Chondrocyte (in vitro differentiated cells): ENCODE results near the gene RNU6-1. TPM values are rescaled to one million over a fixed set of nuclear protein-coding genes. Genes with fewer than 3 reads are reported as not detected.

Experiments used
- DNase-seq: peaks from one replicate; pipeline ENCODE4 v3.0.0; 2021; ENCODE audit warnings: mixed read lengths, low spot score
- H3K27ac Mint-ChIP-seq: one replicate; pipeline ENCODE4 v1.8.0; 2021; ENCODE audit warnings: mild to moderate bottlenecking, moderate library complexity, mixed read lengths; ENCODE audit not compliant: unreplicated experiment
- H3K27me3 Mint-ChIP-seq: 2 replicates; pipeline ENCODE4 v1.8.0; 2021; ENCODE audit warnings: low read depth, mixed read lengths
- H3K36me3 Mint-ChIP-seq: 2 replicates; pipeline ENCODE4 v1.8.0; 2021; ENCODE audit warnings: low read depth, mixed read lengths
- H3K4me1 Mint-ChIP-seq: 2 replicates; pipeline ENCODE4 v1.8.0; 2021; ENCODE audit warnings: low read depth, mild to moderate bottlenecking, mixed read lengths
- H3K4me3 Mint-ChIP-seq: one replicate; pipeline ENCODE4 v1.8.0; 2021; ENCODE audit warnings: mild to moderate bottlenecking, moderate library complexity, mixed read lengths; ENCODE audit not compliant: unreplicated experiment
- H3K9me3 Mint-ChIP-seq: 2 replicates; pipeline ENCODE4 v1.8.0; 2021; ENCODE audit warnings: low read depth, mixed read lengths
- CTCF ChIP-seq: fragments of 200-600 bp; sonication (generic); IDR thresholded peaks from 2 replicates; pipeline ENCODE4 v1.5.0; 2021; ENCODE audit warnings: antibody characterized with exemption, mild to moderate bottlenecking, moderate library complexity
- total RNA-seq: library from RNA; stranded (reverse); gene quantifications from 3 replicates; pipeline ENCODE4 v1.2.1, GENCODE V29; 2021

The RNU6-1 gene
- total RNA-seq, 1 donor from 2014 or later: not detected

GRCh38 chr15:67878712-67879206 lies 38.9 kb upstream of the RNU6-1 start:
- Mint-ChIP-seq H3K27ac (no peak overlapping the region), H3K27me3 (no peaks in the 10 kb centered on the region), H3K9me3 (peaks cover 6% of the 10 kb centered on the region), H3K4me3 (no peak overlapping the region), H3K4me1 (peaks cover 28% of the 10 kb centered on the region), H3K36me3 (no peaks in the 10 kb centered on the region)
- DNase-seq: no peak
- no peak for TF ChIP-seq CTCF

GRCh38 chr15:67873777-67874176 lies 33.9 kb upstream of the RNU6-1 start:
- no peak for DNase-seq
- Mint-ChIP-seq H3K4me1 (no peaks in the 10 kb centered on the region), H3K9me3 (peaks cover 27% of the 10 kb centered on the region), H3K4me3 (no peak overlapping the region), H3K27ac (no peak overlapping the region), H3K36me3 (peaks cover 2% of the 10 kb centered on the region), H3K27me3 (no peaks in the 10 kb centered on the region)
- no peak for TF ChIP-seq CTCF

GRCh38 chr15:67870868-67871408 lies 31.1 kb upstream of the RNU6-1 start:
- H3K27ac Mint-ChIP-seq: no peak overlapping the region
- H3K9me3 Mint-ChIP-seq: peaks cover 27% of the 10 kb centered on the region
- H3K36me3 Mint-ChIP-seq: peaks cover 2% of the 10 kb centered on the region
- no peak for TF ChIP-seq CTCF
- no peaks in the 10 kb centered on the region for H3K27me3 Mint-ChIP-seq
- no peak for DNase-seq
- H3K4me3 Mint-ChIP-seq: no peak overlapping the region
- peaks cover 4% of the 10 kb centered on the region for H3K4me1 Mint-ChIP-seq

GRCh38 chr15:67869701-67870100 lies 29.9 kb upstream of the RNU6-1 start:
- DNase-seq: no peak
- TF ChIP-seq CTCF: no peak
- H3K27me3 Mint-ChIP-seq: no peaks in the 10 kb centered on the region
- no peak overlapping the region for H3K27ac Mint-ChIP-seq
- H3K4me3 Mint-ChIP-seq: no peak overlapping the region
- H3K9me3 Mint-ChIP-seq: peaks cover 27% of the 10 kb centered on the region
- peaks cover 2% of the 10 kb centered on the region for H3K36me3 Mint-ChIP-seq
- H3K4me1 Mint-ChIP-seq: peaks cover 17% of the 10 kb centered on the region

DNA sequence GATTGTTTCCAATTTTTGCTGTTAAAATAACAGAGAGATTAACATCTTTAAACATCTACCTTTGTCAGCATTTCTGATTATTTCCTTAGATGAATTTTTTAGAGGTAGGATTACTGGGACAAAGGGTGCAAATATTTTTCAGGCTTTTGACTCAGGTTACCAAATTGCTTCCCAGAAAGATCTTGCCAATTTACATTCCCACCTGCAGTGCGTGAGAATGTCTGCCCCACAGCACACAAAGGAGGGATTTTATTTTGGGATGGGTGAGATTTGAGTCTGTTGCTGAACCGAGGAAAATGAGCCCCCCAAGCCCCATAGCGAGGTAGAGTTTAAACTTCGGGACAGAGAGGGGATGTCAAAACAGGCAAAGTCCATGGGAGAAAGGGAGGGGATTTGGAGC lies 25.9 kb upstream of the RNU6-1 start:
- no peak for DNase-seq
- H3K36me3 Mint-ChIP-seq: no peaks in the 10 kb centered on the region
- peak overlapping the region; percentile 47 for H3K4me3 Mint-ChIP-seq
- peaks cover 41% of the 10 kb centered on the region for H3K4me1 Mint-ChIP-seq
- H3K27ac Mint-ChIP-seq: peak overlapping the region; percentile 92
- peaks cover 5% of the 10 kb centered on the region for H3K9me3 Mint-ChIP-seq
- H3K27me3 Mint-ChIP-seq: no peaks in the 10 kb centered on the region
- no peak for TF ChIP-seq CTCF
